Measurements from ENCODE around the gene S100A13.
"Not testable (repeated sequence)": the region's sequence is repeated elsewhere in the genome, so short reads cannot be mapped to it uniquely, and the experiment has no call there.

The S100A13 gene

GRCh38 chr1:153599847-153600246 is 27.5 kb downstream of the S100A13 start:
- no peak for DNase-seq

GRCh38 chr1:153598309-153599172 is 28.8 kb downstream of the S100A13 start:
- no peak for DNase-seq

GRCh38 chr1:153597206-153597605 is 30.1 kb downstream of the S100A13 start:
- DNase-seq, result no peak

- DNase-seq, result no peak
Observed at GRCh38 chr1:153592748-153593147, 34.6 kb downstream of the S100A13 start.

GRCh38 chr1:153588482-153588881 is 38.8 kb downstream of the S100A13 start:
- no peak for DNase-seq

- DNase-seq, result not testable (repeated sequence)
Observed at GRCh38 chr1:153588033-153588432, 39.3 kb downstream of the S100A13 start.

GRCh38 chr1:153587314-153587713 is 40.0 kb downstream of the S100A13 start:
- DNase-seq, result no peak

- no peak for DNase-seq
Observed at GRCh38 chr1:153586347-153586746, 41.0 kb downstream of the S100A13 start.

GRCh38 chr1:153585006-153585405 is 42.3 kb downstream of the S100A13 start:
- DNase-seq, result no peak

GRCh38 chr1:153583976-153584375 is 43.3 kb downstream of the S100A13 start:
- no peak for DNase-seq

GRCh38 chr1:153583514-153583913 is 43.8 kb downstream of the S100A13 start:
- not testable (repeated sequence) for DNase-seq

- not testable (repeated sequence) for DNase-seq
Observed at GRCh38 chr1:153582836-153583235, 44.5 kb downstream of the S100A13 start.

- no peak for DNase-seq
Observed at GRCh38 chr1:153578936-153579335, 48.4 kb downstream of the S100A13 start.

- DNase-seq, result no peak
Observed at GRCh38 chr1:153578490-153578889, 48.8 kb downstream of the S100A13 start.

GRCh38 chr1:153577624-153578051 is 49.7 kb downstream of the S100A13 start:
- no peak for DNase-seq

- no peak for DNase-seq
Observed at GRCh38 chr1:153577138-153577537, 50.2 kb downstream of the S100A13 start.

GRCh38 chr1:153575497-153575896 is 51.8 kb downstream of the S100A13 start:
- DNase-seq, result not testable (repeated sequence)

- DNase-seq, result not testable (repeated sequence)
Observed at GRCh38 chr1:153575081-153575491, 52.2 kb downstream of the S100A13 start.

GRCh38 chr1:153573351-153573750 is 54.0 kb downstream of the S100A13 start:
- no peak for DNase-seq

GRCh38 chr1:153572569-153573015 is 54.7 kb downstream of the S100A13 start:
- no peak for DNase-seq

- no peak for DNase-seq
Observed at GRCh38 chr1:153571706-153572105, 55.6 kb downstream of the S100A13 start.

GRCh38 chr1:153570874-153571273 is 56.4 kb downstream of the S100A13 start:
- DNase-seq, result no peak

- no peak for DNase-seq
Observed at GRCh38 chr1:153569465-153569864, 57.8 kb downstream of the S100A13 start.
